GM19455 (cell line): ENCODE measurements around the gene SPATA19.
A peak's percentile ranks its signal among the peaks of the same experiment; 100 is the strongest.

Experiments
- ATAC-seq: cut with Tn5 transposase; IDR thresholded peaks from one replicate; pipeline ENCODE4 v1.9.1; 2021; ENCODE audit not compliant: unreplicated experiment

SPATA19 gene

DNA sequence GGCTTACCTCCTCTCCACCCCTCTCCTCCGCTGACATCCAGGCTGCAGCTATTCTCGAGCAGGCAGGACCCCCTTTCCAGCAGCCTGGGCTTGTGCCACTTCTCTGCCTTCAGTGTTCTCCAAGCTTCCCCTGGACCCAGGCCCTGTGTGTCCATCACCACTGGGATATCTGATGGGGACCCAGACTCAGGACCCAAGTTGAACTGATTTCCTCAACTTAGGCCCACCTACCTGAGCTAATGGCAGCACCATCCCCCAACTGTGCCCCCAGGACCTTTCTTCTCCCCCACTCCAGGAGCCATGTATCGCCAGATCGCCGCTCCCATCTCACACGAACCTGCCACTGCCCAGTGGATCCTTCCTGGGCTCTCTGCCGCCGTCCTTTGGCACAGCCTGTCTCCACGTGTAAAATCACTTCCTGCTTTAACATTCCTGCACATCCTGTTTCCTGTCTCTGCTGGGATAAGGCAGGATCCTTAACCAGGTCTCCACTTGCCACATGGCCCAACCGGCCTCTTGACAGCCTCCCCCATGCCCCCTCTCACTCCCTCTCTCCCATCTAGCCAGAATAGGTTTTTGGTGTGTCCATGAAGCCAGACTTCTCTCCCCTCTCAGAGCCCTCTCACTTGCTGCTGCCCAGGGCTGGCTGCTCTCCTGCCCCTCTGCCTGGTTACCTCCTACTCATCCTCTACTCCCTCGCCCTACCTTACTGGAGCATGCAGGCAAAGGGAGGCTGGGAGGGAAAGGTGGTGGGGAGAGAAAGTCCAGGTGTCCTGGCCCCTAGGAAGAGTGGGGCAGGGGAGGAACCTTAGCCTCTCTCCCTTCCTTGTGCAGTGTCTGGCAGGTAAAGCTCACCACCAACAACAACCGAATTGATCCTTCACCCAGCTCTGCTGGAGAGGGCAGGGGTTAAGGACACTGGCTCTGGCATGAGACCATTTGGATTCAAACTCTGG, 9.4 kb downstream of the SPATA19 start:
- ATAC-seq = peak; percentile 19

- peak; percentile 75 for ATAC-seq
These were observed 10.4 kb downstream of the SPATA19 start for GRCh38 chr11:133834682-133835592.

- ATAC-seq = no peak
These were observed 11.2 kb downstream of the SPATA19 start for GRCh38 chr11:133833898-133834681.

DNA sequence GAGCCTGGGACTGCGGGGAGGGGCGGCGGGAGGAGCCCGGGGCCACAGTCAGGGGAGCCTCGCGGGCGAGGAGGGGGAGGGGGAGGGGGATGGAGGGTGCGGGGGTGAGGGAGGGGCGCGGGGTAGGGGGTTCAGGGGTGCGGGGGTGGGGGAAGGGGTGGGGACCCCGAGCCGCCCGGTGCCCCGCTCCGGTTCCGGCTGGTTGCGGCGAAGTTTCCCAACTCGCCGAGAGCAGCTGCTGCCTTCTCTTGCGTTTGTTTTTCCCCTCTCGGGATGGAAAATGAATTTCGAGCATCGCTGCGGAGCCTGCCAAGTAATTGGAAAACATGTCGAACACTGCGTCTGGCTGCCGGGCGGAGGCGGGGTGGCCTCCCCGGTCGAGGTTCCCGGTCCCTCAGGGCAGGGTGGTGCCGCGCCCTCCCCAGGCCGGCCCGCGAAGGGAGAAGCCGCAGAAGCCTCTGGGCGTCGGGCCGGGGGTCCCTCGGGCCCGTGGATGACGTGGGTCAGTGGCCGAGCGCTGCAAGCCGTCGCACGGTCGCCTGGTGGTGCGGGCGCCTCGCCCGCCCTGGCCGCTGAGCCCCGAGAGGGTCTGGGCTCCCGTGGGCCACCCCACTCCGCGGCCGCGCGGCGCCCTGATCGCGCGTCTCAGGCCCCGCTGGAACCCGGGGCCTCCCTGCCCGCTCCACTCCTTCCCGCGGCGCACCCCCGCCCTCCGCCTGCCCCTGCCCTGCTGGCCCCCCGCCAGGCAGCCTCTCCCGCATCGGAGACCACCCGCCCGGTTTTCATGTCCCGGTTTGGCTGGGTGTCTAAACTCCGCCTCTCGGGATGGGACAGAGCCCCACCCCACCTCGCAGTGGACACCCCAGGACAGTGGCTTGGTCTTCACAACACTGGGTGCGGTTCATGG, 12.1 kb downstream of the SPATA19 start:
- no peak for ATAC-seq

DNA sequence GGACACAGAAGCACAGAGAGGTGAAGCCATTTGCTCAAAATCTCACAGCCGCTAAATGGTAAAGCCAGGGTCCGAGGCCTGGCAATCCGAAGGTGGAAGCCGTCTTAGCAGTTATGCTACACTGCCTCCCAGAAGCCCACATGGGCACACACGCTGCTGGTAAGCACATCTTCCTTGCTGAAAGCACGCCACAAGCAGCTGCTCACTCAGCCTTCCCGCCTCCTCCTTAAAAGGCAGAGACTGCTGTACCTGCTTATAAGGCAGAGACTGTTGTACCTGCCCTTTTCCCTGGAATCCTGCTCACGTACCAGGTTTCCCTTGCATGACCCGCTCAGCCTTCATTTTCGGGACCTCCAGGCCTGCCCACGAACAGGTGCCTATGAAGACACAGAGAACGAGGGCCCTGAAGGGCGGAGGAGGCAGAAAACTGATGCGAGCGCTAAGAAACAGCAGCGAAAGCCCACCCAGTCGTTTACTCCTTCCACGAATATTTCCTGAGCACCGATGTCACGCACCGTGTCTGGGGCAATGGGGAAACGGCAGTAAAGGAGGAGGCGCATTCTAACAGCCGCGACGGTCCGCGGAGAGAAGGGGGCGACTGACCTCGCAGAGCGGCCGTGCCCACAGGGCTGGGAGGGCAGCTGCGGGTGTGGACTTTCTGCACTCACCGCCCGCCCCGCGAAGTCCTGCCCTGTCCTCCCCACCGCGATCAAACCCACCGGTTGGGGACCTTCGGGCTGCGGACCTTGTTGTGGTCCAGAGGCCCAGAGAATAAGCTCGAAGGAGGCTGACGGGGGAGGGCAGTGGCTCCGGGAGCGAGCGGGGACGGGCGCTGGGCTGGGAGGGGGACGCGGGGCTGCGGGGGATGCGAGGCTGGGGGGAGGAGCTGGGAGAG, 13.0 kb downstream of the SPATA19 start:
- ATAC-seq = no peak

GRCh38 chr11:133830931-133831907, 14.1 kb downstream of the SPATA19 start:
- no peak for ATAC-seq

GRCh38 chr11:133829566-133829965, 15.7 kb downstream of the SPATA19 start:
- no peak for ATAC-seq

- ATAC-seq = no peak
These were observed 16.4 kb downstream of the SPATA19 start for GRCh38 chr11:133828871-133829270.

DNA sequence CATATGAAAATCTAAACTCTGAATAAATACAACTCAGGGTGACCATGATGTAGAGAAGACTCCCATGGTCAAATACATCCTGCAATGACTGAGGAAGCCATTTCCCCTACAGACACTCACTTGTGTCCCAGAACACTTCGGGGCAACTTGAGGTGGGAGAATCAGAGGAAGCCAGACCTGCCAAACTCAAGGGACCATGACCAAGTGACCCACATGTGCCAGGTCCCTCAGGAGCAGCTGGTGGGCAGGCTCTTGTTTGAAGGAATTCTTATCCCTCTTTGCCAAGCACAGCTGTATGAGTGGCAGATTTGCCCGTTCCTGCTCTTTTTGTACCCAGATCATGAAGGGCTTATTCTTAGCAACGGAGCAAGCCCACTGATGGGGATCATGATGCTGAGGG, 17.8 kb downstream of the SPATA19 start:
- no peak for ATAC-seq

DNA sequence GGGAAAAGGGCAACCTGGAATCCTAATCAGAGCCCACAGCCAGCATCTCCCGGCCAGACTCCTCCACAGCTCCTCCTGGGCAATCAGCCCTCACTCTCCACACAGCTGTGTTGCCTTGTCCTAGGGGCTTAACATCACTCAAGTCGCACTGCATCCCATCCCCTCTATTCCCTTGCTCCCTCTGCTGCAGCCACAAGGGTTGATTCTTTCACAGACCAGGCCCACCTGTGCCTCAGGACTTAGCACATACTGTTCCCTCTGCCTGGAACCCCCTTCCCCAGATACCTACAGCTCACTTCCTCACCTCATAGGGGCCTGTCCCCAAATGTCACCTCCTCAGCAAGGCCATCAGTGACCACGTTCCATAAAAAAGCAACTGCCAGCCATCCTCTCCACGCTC, 18.4 kb downstream of the SPATA19 start:
- no peak for ATAC-seq

GRCh38 chr11:133825666-133826065, 19.6 kb downstream of the SPATA19 start:
- no peak for ATAC-seq

GRCh38 chr11:133825156-133825555, 20.2 kb downstream of the SPATA19 start:
- ATAC-seq = no peak

GRCh38 chr11:133824593-133824992, 20.7 kb downstream of the SPATA19 start:
- ATAC-seq = no peak

DNA sequence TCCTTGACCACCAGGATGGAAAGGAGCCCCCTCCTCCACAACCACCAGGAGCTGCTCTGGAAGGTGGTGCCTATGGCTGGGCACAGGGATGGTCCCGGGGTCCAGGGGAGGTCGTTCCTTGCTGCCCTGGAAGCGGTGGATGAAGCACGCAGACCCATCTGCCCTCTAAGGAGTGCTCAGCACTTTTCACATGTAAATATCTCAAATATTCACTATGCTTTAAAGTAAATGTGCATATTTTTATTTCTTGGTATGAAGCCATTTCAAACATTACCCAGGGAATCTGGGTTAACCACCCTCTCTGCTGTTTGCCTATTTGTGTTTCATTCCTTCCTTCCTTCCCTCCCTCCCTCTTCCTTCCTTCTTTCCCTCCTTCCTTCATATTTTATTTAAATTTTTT, 21.7 kb downstream of the SPATA19 start:
- ATAC-seq = no peak

DNA sequence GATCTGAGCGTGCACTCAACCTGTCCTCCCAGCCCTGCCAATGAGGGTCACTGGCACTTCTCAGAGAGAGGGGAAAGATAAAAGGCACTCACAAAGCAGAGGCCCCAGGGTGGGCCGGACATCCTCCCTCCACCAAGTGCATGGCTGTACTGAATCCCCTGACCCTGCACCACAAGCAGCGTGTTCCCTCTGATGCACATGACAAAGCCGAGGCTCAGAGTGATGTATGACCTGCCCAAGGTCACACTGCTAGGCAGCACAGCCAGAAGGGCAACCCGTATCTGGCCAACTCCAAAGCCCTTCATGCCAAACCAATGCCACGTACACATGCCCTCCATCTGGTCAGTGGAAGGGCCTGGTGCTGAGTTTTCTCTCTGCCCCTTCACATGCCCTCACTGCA, 22.1 kb downstream of the SPATA19 start:
- ATAC-seq = no peak

DNA sequence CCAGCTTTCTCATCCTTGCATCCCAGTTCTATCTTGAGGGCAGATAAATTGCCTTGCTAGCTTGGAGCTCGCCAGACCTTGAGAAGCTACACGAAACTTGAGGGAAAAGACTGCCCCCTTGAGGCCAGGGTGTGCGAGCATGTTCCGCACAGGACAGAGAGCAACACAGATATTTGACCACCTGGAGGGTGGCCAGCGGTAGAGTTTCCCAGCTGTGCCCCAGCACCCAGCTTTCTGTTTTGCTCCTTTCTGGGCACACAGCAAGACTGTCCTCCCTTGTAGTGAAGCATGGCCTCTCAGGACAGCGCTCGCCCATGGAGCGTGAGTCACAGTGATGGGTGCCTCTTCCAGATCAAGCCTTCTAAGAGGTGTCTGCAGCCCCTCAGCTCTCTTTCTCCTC, 23.5 kb downstream of the SPATA19 start:
- ATAC-seq = peak; percentile 78

DNA sequence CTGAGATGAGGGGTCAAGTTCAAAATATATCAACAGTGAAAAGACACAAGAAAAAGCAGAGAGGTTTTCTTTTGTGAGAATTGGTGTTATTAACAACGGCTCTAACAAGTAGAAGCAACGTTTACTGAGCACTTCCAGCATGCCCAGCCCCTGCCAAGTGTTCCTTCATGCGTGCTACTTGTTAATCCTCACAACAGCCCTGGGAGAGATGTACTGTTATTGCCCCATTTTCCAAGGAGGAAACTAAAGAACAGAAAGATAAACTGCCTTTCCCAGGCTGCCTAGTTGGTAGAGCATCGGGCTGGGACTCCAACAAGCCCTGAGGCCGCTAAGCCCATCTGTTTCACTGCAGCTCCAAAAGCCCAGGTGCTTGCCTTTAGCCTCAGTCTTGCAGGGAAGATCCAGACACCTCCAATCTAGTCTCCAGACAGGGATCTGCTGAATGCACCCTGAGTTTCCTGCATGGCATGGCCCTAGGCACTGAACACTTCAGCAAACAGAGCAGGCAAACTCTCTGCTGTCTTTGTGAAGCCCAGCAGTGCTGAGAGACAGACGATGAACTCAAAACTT, 25.5 kb downstream of the SPATA19 start:
- ATAC-seq = no peak
